Measurements from ENCODE around the gene CYBB.

Gene CYBB

GRCh38 chrX:37824491-37825214 is 44.8 kb downstream of the CYBB start:
- H3K4me3 ChIP-seq (replicated peaks; ENCODE audit: low read depth, low read length): no peak overlapping the region
- TF ChIP-seq, protein P1, sequence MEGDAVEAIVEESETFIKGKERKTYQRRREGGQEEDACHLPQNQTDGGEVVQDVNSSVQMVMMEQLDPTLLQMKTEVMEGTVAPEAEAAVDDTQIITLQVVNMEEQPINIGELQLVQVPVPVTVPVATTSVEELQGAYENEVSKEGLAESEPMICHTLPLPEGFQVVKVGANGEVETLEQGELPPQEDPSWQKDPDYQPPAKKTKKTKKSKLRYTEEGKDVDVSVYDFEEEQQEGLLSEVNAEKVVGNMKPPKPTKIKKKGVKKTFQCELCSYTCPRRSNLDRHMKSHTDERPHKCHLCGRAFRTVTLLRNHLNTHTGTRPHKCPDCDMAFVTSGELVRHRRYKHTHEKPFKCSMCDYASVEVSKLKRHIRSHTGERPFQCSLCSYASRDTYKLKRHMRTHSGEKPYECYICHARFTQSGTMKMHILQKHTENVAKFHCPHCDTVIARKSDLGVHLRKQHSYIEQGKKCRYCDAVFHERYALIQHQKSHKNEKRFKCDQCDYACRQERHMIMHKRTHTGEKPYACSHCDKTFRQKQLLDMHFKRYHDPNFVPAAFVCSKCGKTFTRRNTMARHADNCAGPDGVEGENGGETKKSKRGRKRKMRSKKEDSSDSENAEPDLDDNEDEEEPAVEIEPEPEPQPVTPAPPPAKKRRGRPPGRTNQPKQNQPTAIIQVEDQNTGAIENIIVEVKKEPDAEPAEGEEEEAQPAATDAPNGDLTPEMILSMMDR (IDR thresholded peaks at IDR 0.05; ENCODE audit: low read depth, low read length, missing control alignments): no peak
- no peak for DNase-seq (ENCODE audit: extremely low read depth, low read depth)

GRCh38 chrX:37825215-37825842 is 45.5 kb downstream of the CYBB start:
- H3K4me3 ChIP-seq (replicated peaks; ENCODE audit: low read depth, low read length): no peak overlapping the region

GRCh38 chrX:37829721-37830120 is 49.9 kb downstream of the CYBB start:
- H3K4me3 ChIP-seq (replicated peaks; ENCODE audit: low read depth, low read length): no peak overlapping the region
- TF ChIP-seq, protein P1 (IDR thresholded peaks at IDR 0.05; ENCODE audit: low read depth, low read length, missing control alignments): no peak
- no peak for DNase-seq (ENCODE audit: extremely low read depth, low read depth)

More at GRCh38 chrX:37825215-37825842, 45.5 kb downstream of the CYBB start:
- DNase-seq (ENCODE audit: extremely low read depth, low read depth): no peak
- TF ChIP-seq, protein P1 (IDR thresholded peaks at IDR 0.05; ENCODE audit: low read depth, low read length, missing control alignments): peak; percentile 74

DNA sequence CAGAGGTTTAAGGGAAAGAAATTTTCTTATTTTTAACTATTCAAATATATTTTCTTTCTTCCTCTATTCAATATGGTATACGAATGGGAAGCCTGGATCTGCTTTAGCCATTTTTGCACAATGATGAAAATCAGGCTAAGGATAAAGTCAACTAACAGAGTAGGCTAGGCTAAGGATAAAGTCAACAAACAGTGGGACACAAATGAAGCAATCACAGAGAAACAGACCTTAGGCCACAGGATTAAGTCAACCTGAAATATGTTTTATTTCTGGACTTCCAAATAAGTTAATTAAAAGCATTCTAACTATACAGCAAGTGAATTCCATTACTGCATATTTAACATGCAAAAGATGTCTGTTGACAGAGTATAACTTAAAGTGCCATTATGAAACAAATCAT is 50.5 kb downstream of the CYBB start:
- no peak for DNase-seq (ENCODE audit: extremely low read depth, low read depth)
- no peak overlapping the region for H3K4me3 ChIP-seq (replicated peaks; ENCODE audit: low read depth, low read length)
- TF ChIP-seq, protein P1 (IDR thresholded peaks at IDR 0.05; ENCODE audit: low read depth, low read length, missing control alignments): no peak

GRCh38 chrX:37834937-37835336 is 55.1 kb downstream of the CYBB start:
- no peak for DNase-seq (ENCODE audit: extremely low read depth, low read depth)
- TF ChIP-seq, protein P1 (IDR thresholded peaks at IDR 0.05; ENCODE audit: low read depth, low read length, missing control alignments): no peak
- H3K4me3 ChIP-seq (replicated peaks; ENCODE audit: low read depth, low read length): no peak overlapping the region

DNA sequence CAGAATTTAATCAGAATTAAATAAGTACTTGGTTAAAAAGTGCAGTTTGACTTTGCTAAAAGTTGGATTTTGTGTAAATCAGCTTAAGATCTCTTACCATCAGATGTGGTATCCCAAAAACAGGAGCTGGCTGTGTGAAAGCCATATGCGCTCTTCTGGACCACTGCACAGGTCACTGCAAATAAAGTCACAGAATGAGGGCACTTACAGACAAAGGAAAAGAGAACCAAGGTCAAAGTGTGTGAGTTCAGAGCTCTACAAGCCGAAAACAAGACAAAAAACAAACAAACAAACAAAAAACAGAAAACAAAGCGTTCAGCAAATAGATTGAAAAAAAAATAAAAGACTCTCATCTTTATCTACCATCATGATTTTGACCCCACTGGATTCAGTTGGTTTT is 61.1 kb downstream of the CYBB start:
- no peak for DNase-seq (ENCODE audit: extremely low read depth, low read depth)
- H3K4me3 ChIP-seq (replicated peaks; ENCODE audit: low read depth, low read length): no peak overlapping the region
- TF ChIP-seq, protein P1 (IDR thresholded peaks at IDR 0.05; ENCODE audit: low read depth, low read length, missing control alignments): no peak
